HepG2 (cell line): ENCODE measurements around the gene SNRPD2. TPM values are rescaled to one million over a fixed set of nuclear protein-coding genes. Genes with fewer than 3 reads are reported as not detected.

Source experiments
- ATF5 ChIP-seq: sonication (generic); formaldehyde crosslinking; IDR thresholded peaks from 2 replicates; pipeline ENCODE4 v1.4.0; 2020; ENCODE audit warnings: mild to moderate bottlenecking, low read depth, missing genetic modification reagents
- ELF3 ChIP-seq: IDR thresholded peaks from 2 replicates; pipeline ENCODE4 v1.6.1; 2016; ENCODE audit warnings: missing genetic modification reagents, missing compliant biosample characterization
- FOXK2 ChIP-seq: fragments of 450-650 bp; IDR thresholded peaks from 2 replicates; pipeline ENCODE4 v1.6.1; 2016
- HCFC1 ChIP-seq: fragments of 150-350 bp; IDR thresholded peaks from 2 replicates; pipeline ENCODE4 v1.6.1; 2014; ENCODE audit warnings: low read depth, low read length
- KDM6A ChIP-seq: IDR thresholded peaks from 2 replicates; pipeline ENCODE4 v1.6.1; 2016; ENCODE audit warnings: low read depth
- SMARCC2 ChIP-seq: fragments of 450-650 bp; IDR thresholded peaks from 2 replicates; pipeline ENCODE4 v1.6.1; 2017; ENCODE audit warnings: antibody characterized with exemption, mild to moderate bottlenecking
- TMF1 ChIP-seq: sonication (generic); formaldehyde crosslinking; IDR thresholded peaks from 2 replicates; pipeline ENCODE4 v1.8.1; 2022; ENCODE audit warnings: low read depth, missing genetic modification reagents
- ZBTB1 ChIP-seq: sonication (generic); formaldehyde crosslinking; IDR thresholded peaks from 2 replicates; pipeline ENCODE4 v1.4.0; 2020; ENCODE audit warnings: missing genetic modification reagents, borderline replicate concordance
- ZBTB7B ChIP-seq: sonication (generic); formaldehyde crosslinking; IDR thresholded peaks from 2 replicates; pipeline ENCODE4 v1.4.0; 2020; ENCODE audit warnings: missing genetic modification reagents
- ZNF432 ChIP-seq: sonication (generic); formaldehyde crosslinking; IDR thresholded peaks from 2 replicates; pipeline ENCODE4 v1.5.0; 2020; ENCODE audit warnings: missing genetic modification reagents, mild to moderate bottlenecking, borderline replicate concordance
- ZNF724P ChIP-seq: sonication (generic); formaldehyde crosslinking; IDR thresholded peaks from 2 replicates; pipeline ENCODE4 v1.8.0; 2022; ENCODE audit warnings: missing genetic modification reagents, borderline replicate concordance
- ZNF746 ChIP-seq: sonication (generic); formaldehyde crosslinking; IDR thresholded peaks from 2 replicates; pipeline ENCODE4 v1.8.0; 2022; ENCODE audit warnings: mild to moderate bottlenecking, missing genetic modification reagents
- polyA plus RNA-seq, 8 experiments: library from polyadenylated mRNA; depleted of rRNA in 3 of 8; stranded (reverse) in 7 of 8; unstranded in 1 of 8; fragments of >200 nt; fragmentation: Illumina TruSeq in 4 of 8; extraction: Trizol in 4 of 8; gene quantifications; 2 replicates each; pipeline versions ENCODE4 v1.2.1 to v1.2.3, GENCODE V29; 2011 to 2016; ENCODE audit warnings: low read depth in 4 of 8, missing spikeins in 1 of 8, mixed read lengths in 1 of 8; ENCODE audit not compliant: insufficient read depth in 1 of 8
- total RNA-seq, 5 experiments: library from RNA; depleted of rRNA; stranded (reverse); fragments of >200 nt; fragmentation: Illumina TruSeq; extraction: Trizol; gene quantifications; 2 replicates each; pipeline ENCODE4 v1.2.3, GENCODE V29; 2016; ENCODE audit warnings: low read depth in 1 of 5
- TF ChIP-seq, protein P1 (sequence below): sonication (generic); formaldehyde crosslinking; IDR thresholded peaks from 2 replicates; pipeline ENCODE4 v1.4.0; 2020; ENCODE audit warnings: missing genetic modification reagents, mild to moderate bottlenecking, borderline replicate concordance
- TF ChIP-seq, protein P2 (sequence below): sonication (generic); formaldehyde crosslinking; IDR thresholded peaks from 2 replicates; pipeline ENCODE4 v1.4.0; 2020; ENCODE audit warnings: missing genetic modification reagents
- TF ChIP-seq, protein P3 (sequence below): sonication (generic); formaldehyde crosslinking; IDR thresholded peaks from 2 replicates; pipeline ENCODE4 v1.4.0; 2020; ENCODE audit warnings: missing genetic modification reagents
- TF ChIP-seq, protein P4 (sequence below): sonication (generic); formaldehyde crosslinking; IDR thresholded peaks from 2 replicates; pipeline ENCODE4 v1.8.1; 2022; ENCODE audit warnings: mild to moderate bottlenecking, missing genetic modification reagents
- TF ChIP-seq, protein P5 (sequence below): sonication (generic); formaldehyde crosslinking; IDR thresholded peaks from 2 replicates; pipeline ENCODE4 v1.5.0; 2020; ENCODE audit warnings: missing genetic modification reagents

Gene SNRPD2
- total and polyA plus RNA-seq, 2 of the 13 experiments (the other 11 are each of a cell fraction or from before 2014, with no cell fraction given) = 299 to 485 TPM

GRCh38 chr19:45641274-45642105, 50.3 kb downstream of the SNRPD2 start (continued):
- TF ChIP-seq, protein P1, sequence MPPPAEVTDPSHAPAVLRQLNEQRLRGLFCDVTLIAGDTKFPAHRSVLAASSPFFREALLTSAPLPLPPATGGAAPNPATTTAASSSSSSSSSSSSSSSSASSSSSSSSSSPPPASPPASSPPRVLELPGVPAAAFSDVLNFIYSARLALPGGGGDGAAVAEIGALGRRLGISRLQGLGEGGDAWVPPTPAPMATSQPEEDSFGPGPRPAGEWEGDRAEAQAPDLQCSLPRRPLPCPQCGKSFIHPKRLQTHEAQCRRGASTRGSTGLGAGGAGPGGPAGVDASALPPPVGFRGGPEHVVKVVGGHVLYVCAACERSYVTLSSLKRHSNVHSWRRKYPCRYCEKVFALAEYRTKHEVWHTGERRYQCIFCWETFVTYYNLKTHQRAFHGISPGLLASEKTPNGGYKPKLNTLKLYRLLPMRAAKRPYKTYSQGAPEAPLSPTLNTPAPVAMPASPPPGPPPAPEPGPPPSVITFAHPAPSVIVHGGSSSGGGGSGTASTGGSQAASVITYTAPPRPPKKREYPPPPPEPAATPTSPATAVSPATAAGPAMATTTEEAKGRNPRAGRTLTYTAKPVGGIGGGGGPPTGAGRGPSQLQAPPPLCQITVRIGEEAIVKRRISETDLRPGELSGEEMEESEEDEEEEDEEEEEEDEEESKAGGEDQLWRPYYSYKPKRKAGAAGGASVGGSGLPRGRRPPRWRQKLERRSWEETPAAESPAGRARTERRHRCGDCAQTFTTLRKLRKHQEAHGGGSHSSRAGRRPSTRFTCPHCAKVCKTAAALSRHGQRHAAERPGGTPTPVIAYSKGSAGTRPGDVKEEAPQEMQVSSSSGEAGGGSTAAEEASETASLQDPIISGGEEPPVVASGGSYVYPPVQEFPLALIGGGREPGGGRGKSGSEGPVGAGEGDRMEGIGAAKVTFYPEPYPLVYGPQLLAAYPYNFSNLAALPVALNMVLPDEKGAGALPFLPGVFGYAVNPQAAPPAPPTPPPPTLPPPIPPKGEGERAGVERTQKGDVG = no peak
- TF ChIP-seq, protein P2, sequence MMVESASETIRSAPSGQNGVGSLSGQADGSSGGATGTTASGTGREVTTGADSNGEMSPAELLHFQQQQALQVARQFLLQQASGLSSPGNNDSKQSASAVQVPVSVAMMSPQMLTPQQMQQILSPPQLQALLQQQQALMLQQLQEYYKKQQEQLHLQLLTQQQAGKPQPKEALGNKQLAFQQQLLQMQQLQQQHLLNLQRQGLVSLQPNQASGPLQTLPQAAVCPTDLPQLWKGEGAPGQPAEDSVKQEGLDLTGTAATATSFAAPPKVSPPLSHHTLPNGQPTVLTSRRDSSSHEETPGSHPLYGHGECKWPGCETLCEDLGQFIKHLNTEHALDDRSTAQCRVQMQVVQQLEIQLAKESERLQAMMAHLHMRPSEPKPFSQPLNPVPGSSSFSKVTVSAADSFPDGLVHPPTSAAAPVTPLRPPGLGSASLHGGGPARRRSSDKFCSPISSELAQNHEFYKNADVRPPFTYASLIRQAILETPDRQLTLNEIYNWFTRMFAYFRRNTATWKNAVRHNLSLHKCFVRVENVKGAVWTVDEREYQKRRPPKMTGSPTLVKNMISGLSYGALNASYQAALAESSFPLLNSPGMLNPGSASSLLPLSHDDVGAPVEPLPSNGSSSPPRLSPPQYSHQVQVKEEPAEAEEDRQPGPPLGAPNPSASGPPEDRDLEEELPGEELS (CRISPR knock-in tag) = peak; percentile 19; the same call in 1 of the 2 replicates
- TF ChIP-seq ZNF432 (CRISPR knock-in tag) (no peak), KDM6A (no peak), ZBTB1 (CRISPR knock-in tag) (no peak), FOXK2 (no peak), SMARCC2 (no peak), HCFC1 (no peak), ZNF724P (CRISPR knock-in tag) (0 out of 2 replicates have a peak, but pooled peaks have one; percentile 31), TMF1 (CRISPR knock-in tag) (no peak), ZNF746 (CRISPR knock-in tag) (0 out of 2 replicates have a peak, but pooled peaks have one; percentile 11), ATF5 (CRISPR knock-in tag) (peak; percentile 20; the same call in 1 of the 2 replicates), ZBTB7B (CRISPR knock-in tag) (no peak), ELF3 (CRISPR knock-in tag) (no peak)
- TF ChIP-seq, protein P3, sequence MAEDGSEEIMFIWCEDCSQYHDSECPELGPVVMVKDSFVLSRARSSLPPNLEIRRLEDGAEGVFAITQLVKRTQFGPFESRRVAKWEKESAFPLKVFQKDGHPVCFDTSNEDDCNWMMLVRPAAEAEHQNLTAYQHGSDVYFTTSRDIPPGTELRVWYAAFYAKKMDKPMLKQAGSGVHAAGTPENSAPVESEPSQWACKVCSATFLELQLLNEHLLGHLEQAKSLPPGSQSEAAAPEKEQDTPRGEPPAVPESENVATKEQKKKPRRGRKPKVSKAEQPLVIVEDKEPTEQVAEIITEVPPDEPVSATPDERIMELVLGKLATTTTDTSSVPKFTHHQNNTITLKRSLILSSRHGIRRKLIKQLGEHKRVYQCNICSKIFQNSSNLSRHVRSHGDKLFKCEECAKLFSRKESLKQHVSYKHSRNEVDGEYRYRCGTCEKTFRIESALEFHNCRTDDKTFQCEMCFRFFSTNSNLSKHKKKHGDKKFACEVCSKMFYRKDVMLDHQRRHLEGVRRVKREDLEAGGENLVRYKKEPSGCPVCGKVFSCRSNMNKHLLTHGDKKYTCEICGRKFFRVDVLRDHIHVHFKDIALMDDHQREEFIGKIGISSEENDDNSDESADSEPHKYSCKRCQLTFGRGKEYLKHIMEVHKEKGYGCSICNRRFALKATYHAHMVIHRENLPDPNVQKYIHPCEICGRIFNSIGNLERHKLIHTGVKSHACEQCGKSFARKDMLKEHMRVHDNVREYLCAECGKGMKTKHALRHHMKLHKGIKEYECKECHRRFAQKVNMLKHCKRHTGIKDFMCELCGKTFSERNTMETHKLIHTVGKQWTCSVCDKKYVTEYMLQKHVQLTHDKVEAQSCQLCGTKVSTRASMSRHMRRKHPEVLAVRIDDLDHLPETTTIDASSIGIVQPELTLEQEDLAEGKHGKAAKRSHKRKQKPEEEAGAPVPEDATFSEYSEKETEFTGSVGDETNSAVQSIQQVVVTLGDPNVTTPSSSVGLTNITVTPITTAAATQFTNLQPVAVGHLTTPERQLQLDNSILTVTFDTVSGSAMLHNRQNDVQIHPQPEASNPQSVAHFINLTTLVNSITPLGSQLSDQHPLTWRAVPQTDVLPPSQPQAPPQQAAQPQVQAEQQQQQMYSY (CRISPR knock-in tag) = no peak
- TF ChIP-seq, protein P4, sequence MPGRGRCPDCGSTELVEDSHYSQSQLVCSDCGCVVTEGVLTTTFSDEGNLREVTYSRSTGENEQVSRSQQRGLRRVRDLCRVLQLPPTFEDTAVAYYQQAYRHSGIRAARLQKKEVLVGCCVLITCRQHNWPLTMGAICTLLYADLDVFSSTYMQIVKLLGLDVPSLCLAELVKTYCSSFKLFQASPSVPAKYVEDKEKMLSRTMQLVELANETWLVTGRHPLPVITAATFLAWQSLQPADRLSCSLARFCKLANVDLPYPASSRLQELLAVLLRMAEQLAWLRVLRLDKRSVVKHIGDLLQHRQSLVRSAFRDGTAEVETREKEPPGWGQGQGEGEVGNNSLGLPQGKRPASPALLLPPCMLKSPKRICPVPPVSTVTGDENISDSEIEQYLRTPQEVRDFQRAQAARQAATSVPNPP = no peak
- TF ChIP-seq, protein P5, sequence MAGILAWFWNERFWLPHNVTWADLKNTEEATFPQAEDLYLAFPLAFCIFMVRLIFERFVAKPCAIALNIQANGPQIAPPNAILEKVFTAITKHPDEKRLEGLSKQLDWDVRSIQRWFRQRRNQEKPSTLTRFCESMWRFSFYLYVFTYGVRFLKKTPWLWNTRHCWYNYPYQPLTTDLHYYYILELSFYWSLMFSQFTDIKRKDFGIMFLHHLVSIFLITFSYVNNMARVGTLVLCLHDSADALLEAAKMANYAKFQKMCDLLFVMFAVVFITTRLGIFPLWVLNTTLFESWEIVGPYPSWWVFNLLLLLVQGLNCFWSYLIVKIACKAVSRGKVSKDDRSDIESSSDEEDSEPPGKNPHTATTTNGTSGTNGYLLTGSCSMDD (CRISPR knock-in tag) = no peak
